Erythroblast (primary cell): ENCODE data around the gene CCSER2.

Source experiments
- GATA1 ChIP-seq: IDR thresholded peaks from 2 replicates; pipeline ENCODE4 v1.6.1; 2011; ENCODE audit warnings: low read depth, mild to moderate bottlenecking, control low read depth, low read length, moderate library complexity
- POLR2A ChIP-seq: IDR thresholded peaks from 2 replicates; pipeline ENCODE4 v1.6.1; 2011; ENCODE audit warnings: mild to moderate bottlenecking, low read length

DNA sequence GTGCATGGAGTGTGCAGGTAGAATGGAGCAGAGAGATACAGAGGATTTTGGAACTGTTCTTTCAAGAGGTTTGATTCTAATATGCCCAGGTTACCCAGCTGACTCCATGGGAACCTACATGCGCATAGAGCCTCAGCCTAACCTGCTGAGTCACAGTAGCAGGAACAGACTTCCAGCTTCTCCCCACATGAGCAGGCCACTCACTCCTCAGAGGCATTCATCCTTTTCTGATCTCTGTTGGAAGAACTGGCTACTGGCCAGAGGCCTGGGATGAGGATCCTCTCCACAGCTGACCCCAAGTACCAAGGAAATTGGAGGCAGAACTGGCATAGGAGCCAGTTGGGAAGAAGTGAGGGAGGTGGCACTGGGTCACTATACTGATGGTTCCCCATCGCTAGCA is 17.9 kb upstream of the CCSER2 start:
- TF ChIP-seq POLR2A (no peak), GATA1 (no peak)
